HepG2 (cell line): Measurements from ENCODE around the gene FOXS1. TPM values are rescaled to one million over a fixed set of nuclear protein-coding genes. Genes with fewer than 3 reads are reported as not detected.

Experiments used
- KLF12 ChIP-seq: sonication (generic); formaldehyde crosslinking; IDR thresholded peaks from 2 replicates; pipeline ENCODE4 v1.4.0; 2020; ENCODE audit warnings: missing genetic modification reagents, borderline replicate concordance
- MAZ ChIP-seq, 2 experiments: sonication (generic) in 1 of 2; formaldehyde crosslinking in 1 of 2; IDR thresholded peaks; 2 replicates each; pipeline versions ENCODE4 v1.5.0 to v1.6.1; 2012 to 2020; ENCODE audit warnings: low read depth in 2 of 2, mild to moderate bottlenecking in 2 of 2, borderline replicate concordance in 1 of 2, improper control_type of control experiment in 1 of 2, low read length in 1 of 2, missing genetic modification reagents in 1 of 2, moderate library complexity in 1 of 2
- U2AF2 ChIP-seq: fragments of 200-400 bp; formaldehyde crosslinking; IDR thresholded peaks from 2 replicates; pipeline ENCODE4 v1.6.1; 2017; ENCODE audit warnings: low read depth, mild to moderate bottlenecking, low read length
- ZFAT ChIP-seq: sonication (generic); formaldehyde crosslinking; conservative IDR thresholded peaks from 2 replicates; pipeline ENCODE4 v1.8.1; 2023; ENCODE audit warnings: missing genetic modification reagents, inconsistent platforms
- ZNF891 ChIP-seq: sonication (generic); formaldehyde crosslinking; IDR thresholded peaks from 2 replicates; pipeline ENCODE4 v1.5.0; 2020; ENCODE audit warnings: mild to moderate bottlenecking, missing genetic modification reagents
- polyA plus RNA-seq, 8 experiments: library from polyadenylated mRNA; depleted of rRNA in 3 of 8; stranded (reverse) in 7 of 8; unstranded in 1 of 8; fragments of >200 nt; fragmentation: Illumina TruSeq in 4 of 8; extraction: Trizol in 4 of 8; gene quantifications; 2 replicates each; pipeline versions ENCODE4 v1.2.1 to v1.2.3, GENCODE V29; 2011 to 2016; ENCODE audit warnings: low read depth in 4 of 8, missing spikeins in 1 of 8, mixed read lengths in 1 of 8; ENCODE audit not compliant: insufficient read depth in 1 of 8
- total RNA-seq, 5 experiments: library from RNA; depleted of rRNA; stranded (reverse); fragments of >200 nt; fragmentation: Illumina TruSeq; extraction: Trizol; gene quantifications; 2 replicates each; pipeline ENCODE4 v1.2.3, GENCODE V29; 2016; ENCODE audit warnings: low read depth in 1 of 5
- TF ChIP-seq, protein P1 (sequence below): sonication (generic); formaldehyde crosslinking; IDR thresholded peaks from 2 replicates; pipeline ENCODE4 v1.5.0; 2020; ENCODE audit warnings: mild to moderate bottlenecking, missing genetic modification reagents, borderline replicate concordance
- TF ChIP-seq, protein P2 (sequence below): sonication (generic); formaldehyde crosslinking; IDR thresholded peaks from 2 replicates; pipeline ENCODE4 v1.8.0; 2022; ENCODE audit warnings: missing genetic modification reagents, mild to moderate bottlenecking, moderate library complexity, borderline replicate concordance
- TF ChIP-seq, protein P3 (sequence below): sonication (generic); IDR thresholded peaks from 2 replicates; pipeline ENCODE4 v1.6.1; 2016; ENCODE audit warnings: low read depth, borderline replicate concordance
- TF ChIP-seq, protein P4 (sequence below): sonication (generic); formaldehyde crosslinking; IDR thresholded peaks from 2 replicates; pipeline ENCODE4; 2020; ENCODE audit warnings: missing genetic modification reagents, mild to moderate bottlenecking, borderline replicate concordance
- TF ChIP-seq, protein P5 (sequence below): sonication (generic); formaldehyde crosslinking; IDR thresholded peaks from 2 replicates; pipeline ENCODE4 v1.8.0; 2023; ENCODE audit warnings: mild to moderate bottlenecking, missing genetic modification reagents

The FOXS1 gene
- total and polyA plus RNA-seq, 2 of the 13 experiments (the other 11 are each of a cell fraction or from before 2014, with no cell fraction given), result not detected

DNA sequence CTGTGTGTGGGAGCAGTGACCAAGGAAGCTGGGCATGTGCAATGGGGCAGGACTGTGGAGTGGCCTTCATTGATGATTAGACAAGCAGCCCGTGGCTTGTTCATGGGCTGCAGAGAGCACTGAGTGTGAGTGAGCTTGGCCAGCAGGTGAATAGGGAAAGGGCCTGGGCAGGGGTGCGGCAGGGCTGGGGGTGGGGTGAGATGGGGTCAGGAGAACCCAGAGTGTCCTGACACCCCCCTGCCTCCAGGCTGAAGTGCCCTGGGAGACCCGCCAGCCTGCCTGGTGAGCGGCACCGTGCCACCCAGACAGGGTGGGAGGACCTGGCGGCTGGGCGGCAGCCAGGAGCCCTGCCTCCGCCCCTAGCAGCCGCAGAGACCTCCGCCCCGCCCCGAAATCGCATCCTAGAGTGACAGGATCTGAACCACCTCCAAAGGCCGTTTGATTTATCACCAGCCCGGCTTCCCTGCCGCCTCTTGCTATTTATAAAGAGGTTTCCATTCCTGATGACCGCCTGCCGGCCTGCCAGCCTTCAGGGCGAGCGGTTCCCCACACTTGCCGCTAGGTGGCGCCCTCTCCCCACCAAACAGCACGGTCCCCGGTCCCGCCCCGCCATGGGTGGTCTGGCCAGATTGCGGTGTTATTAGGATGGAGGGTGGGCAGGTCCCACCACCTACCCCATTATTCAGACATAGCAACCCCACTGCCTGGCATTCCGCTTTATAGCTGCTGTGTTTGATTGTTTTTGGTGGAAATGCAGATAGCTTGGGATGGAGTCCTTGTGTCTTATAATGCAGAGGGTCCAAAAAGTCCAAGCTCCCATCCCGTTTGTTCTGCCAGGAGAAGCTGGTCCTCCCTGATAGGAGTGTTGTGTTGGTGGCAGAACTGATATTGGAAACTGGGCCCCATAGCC, 22.7 kb downstream of the FOXS1 start (continued):
- TF ChIP-seq, protein P1, sequence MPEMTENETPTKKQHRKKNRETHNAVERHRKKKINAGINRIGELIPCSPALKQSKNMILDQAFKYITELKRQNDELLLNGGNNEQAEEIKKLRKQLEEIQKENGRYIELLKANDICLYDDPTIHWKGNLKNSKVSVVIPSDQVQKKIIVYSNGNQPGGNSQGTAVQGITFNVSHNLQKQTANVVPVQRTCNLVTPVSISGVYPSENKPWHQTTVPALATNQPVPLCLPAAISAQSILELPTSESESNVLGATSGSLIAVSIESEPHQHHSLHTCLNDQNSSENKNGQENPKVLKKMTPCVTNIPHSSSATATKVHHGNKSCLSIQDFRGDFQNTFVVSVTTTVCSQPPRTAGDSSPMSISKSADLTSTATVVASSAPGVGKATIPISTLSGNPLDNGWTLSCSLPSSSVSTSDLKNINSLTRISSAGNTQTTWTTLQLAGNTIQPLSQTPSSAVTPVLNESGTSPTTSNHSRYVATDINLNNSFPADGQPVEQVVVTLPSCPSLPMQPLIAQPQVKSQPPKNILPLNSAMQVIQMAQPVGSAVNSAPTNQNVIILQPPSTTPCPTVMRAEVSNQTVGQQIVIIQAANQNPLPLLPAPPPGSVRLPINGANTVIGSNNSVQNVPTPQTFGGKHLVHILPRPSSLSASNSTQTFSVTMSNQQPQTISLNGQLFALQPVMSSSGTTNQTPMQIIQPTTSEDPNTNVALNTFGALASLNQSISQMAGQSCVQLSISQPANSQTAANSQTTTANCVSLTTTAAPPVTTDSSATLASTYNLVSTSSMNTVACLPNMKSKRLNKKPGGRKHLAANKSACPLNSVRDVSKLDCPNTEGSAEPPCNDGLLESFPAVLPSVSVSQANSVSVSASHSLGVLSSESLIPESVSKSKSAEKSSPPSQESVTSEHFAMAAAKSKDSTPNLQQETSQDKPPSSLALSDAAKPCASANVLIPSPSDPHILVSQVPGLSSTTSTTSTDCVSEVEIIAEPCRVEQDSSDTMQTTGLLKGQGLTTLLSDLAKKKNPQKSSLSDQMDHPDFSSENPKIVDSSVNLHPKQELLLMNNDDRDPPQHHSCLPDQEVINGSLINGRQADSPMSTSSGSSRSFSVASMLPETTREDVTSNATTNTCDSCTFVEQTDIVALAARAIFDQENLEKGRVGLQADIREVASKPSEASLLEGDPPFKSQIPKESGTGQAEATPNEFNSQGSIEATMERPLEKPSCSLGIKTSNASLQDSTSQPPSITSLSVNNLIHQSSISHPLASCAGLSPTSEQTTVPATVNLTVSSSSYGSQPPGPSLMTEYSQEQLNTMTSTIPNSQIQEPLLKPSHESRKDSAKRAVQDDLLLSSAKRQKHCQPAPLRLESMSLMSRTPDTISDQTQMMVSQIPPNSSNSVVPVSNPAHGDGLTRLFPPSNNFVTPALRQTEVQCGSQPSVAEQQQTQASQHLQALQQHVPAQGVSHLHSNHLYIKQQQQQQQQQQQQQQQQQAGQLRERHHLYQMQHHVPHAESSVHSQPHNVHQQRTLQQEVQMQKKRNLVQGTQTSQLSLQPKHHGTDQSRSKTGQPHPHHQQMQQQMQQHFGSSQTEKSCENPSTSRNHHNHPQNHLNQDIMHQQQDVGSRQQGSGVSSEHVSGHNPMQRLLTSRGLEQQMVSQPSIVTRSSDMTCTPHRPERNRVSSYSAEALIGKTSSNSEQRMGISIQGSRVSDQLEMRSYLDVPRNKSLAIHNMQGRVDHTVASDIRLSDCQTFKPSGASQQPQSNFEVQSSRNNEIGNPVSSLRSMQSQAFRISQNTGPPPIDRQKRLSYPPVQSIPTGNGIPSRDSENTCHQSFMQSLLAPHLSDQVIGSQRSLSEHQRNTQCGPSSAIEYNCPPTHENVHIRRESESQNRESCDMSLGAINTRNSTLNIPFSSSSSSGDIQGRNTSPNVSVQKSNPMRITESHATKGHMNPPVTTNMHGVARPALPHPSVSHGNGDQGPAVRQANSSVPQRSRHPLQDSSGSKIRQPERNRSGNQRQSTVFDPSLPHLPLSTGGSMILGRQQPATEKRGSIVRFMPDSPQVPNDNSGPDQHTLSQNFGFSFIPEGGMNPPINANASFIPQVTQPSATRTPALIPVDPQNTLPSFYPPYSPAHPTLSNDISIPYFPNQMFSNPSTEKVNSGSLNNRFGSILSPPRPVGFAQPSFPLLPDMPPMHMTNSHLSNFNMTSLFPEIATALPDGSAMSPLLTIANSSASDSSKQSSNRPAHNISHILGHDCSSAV (CRISPR knock-in tag), result no peak
- TF ChIP-seq, protein P2, sequence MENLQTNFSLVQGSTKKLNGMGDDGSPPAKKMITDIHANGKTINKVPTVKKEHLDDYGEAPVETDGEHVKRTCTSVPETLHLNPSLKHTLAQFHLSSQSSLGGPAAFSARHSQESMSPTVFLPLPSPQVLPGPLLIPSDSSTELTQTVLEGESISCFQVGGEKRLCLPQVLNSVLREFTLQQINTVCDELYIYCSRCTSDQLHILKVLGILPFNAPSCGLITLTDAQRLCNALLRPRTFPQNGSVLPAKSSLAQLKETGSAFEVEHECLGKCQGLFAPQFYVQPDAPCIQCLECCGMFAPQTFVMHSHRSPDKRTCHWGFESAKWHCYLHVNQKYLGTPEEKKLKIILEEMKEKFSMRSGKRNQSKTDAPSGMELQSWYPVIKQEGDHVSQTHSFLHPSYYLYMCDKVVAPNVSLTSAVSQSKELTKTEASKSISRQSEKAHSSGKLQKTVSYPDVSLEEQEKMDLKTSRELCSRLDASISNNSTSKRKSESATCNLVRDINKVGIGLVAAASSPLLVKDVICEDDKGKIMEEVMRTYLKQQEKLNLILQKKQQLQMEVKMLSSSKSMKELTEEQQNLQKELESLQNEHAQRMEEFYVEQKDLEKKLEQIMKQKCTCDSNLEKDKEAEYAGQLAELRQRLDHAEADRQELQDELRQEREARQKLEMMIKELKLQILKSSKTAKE (CRISPR knock-in tag), result no peak
- TF ChIP-seq ZFAT (CRISPR knock-in tag), result no peak
- TF ChIP-seq KLF12 (CRISPR knock-in tag), result peak; percentile 65; the same call in 1 of the 2 replicates
- TF ChIP-seq, protein P3, sequence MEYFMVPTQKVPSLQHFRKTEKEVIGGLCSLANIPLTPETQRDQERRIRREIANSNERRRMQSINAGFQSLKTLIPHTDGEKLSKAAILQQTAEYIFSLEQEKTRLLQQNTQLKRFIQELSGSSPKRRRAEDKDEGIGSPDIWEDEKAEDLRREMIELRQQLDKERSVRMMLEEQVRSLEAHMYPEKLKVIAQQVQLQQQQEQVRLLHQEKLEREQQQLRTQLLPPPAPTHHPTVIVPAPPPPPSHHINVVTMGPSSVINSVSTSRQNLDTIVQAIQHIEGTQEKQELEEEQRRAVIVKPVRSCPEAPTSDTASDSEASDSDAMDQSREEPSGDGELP, result no peak
- peak; percentile 82 for TF ChIP-seq ZNF891
- TF ChIP-seq, protein P4, sequence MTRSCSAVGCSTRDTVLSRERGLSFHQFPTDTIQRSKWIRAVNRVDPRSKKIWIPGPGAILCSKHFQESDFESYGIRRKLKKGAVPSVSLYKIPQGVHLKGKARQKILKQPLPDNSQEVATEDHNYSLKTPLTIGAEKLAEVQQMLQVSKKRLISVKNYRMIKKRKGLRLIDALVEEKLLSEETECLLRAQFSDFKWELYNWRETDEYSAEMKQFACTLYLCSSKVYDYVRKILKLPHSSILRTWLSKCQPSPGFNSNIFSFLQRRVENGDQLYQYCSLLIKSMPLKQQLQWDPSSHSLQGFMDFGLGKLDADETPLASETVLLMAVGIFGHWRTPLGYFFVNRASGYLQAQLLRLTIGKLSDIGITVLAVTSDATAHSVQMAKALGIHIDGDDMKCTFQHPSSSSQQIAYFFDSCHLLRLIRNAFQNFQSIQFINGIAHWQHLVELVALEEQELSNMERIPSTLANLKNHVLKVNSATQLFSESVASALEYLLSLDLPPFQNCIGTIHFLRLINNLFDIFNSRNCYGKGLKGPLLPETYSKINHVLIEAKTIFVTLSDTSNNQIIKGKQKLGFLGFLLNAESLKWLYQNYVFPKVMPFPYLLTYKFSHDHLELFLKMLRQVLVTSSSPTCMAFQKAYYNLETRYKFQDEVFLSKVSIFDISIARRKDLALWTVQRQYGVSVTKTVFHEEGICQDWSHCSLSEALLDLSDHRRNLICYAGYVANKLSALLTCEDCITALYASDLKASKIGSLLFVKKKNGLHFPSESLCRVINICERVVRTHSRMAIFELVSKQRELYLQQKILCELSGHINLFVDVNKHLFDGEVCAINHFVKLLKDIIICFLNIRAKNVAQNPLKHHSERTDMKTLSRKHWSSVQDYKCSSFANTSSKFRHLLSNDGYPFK (CRISPR knock-in tag), result no peak; the same call in 1 of the 2 replicates
- TF ChIP-seq, protein P5, sequence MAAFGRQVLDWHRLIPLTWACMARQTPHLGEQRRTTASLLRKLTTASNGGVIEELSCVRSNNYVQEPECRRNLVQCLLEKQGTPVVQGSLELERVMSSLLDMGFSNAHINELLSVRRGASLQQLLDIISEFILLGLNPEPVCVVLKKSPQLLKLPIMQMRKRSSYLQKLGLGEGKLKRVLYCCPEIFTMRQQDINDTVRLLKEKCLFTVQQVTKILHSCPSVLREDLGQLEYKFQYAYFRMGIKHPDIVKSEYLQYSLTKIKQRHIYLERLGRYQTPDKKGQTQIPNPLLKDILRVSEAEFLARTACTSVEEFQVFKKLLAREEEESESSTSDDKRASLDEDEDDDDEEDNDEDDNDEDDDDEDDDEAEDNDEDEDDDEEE (CRISPR knock-in tag), result no peak
- TF ChIP-seq U2AF2, result no peak
- TF ChIP-seq MAZ (IDR thresholded peaks at IDR 0.05; ENCODE audit: borderline replicate concordance, low read depth, low read length), result peak; percentile 67; the same call in 1 of the 2 replicates
- TF ChIP-seq MAZ (CRISPR knock-in tag; IDR thresholded peaks at IDR 0.05; ENCODE audit: low read depth), result peak; percentile 64; the same call in 1 of the 2 replicates
